OCI-LY3 (cell line): ENCODE data around the gene EP300.
"Not testable (repeated sequence)": the region's sequence is repeated elsewhere in the genome, so short reads cannot be mapped to it uniquely, and the experiment has no call there.

ENCODE experiments used
- H2AFZ ChIP-seq: fragments of 200-600, 300-600 bp; shearing (Covaris generic); 2 replicates; pipeline ENCODE4 v1.6.0; 2014; ENCODE audit warnings: antibody characterized with exemption, low read depth, low read length
- H3K27ac ChIP-seq: fragments of 200-600, 300-600 bp; sonication (generic); 2 replicates; pipeline ENCODE4 v1.5.1; 2014; ENCODE audit warnings: mild to moderate bottlenecking, low read length, moderate library complexity, mixed read lengths
- H3K27me3 ChIP-seq: fragments of 200-600, 300-600 bp; sonication (generic); 2 replicates; pipeline ENCODE4 v1.6.1; 2014; ENCODE audit warnings: low read depth, low read length, mixed read lengths
- H3K36me3 ChIP-seq: fragments of 200-600, 300-600 bp; sonication (generic); replicated peaks from 2 replicates; pipeline ENCODE3; 2014; ENCODE audit warnings: low read depth, low read length, mixed read lengths
- H3K4me1 ChIP-seq: fragments of 300-600, 200-600 bp; sonication (generic); 2 replicates; pipeline ENCODE4 v1.6.1; 2014; ENCODE audit warnings: low read length, mixed read lengths
- H3K4me2 ChIP-seq: fragments of 200-600, 300-600 bp; sonication (generic); 2 replicates; pipeline ENCODE4 v1.6.1; 2014; ENCODE audit warnings: low read length, mixed read lengths
- H3K4me3 ChIP-seq: fragments of 300-600, 200-600 bp; sonication (generic); 2 replicates; pipeline ENCODE4 v1.5.1; 2014; ENCODE audit warnings: antibody characterized with exemption, mild to moderate bottlenecking, low read length, moderate library complexity
- H3K79me2 ChIP-seq: fragments of 300-600, 200-600 bp; shearing (Covaris generic); 2 replicates; pipeline ENCODE4 v1.6.1; 2014; ENCODE audit warnings: mild to moderate bottlenecking, low read length, mixed read lengths
- H3K9ac ChIP-seq: fragments of 300-600, 200-600 bp; shearing (Covaris generic); 2 replicates; pipeline ENCODE4 v1.6.0; 2014; ENCODE audit warnings: mild to moderate bottlenecking, low read length, moderate library complexity
- H3K9me3 ChIP-seq: fragments of 200-600, 300-600 bp; shearing (Covaris generic); 2 replicates; pipeline ENCODE4 v1.6.1; 2014; ENCODE audit warnings: low read length, mixed read lengths; ENCODE audit not compliant: insufficient read depth
- H4K20me1 ChIP-seq: fragments of 200-600, 300-600 bp; sonication (generic); 2 replicates; pipeline ENCODE4 v1.6.1; 2016; ENCODE audit warnings: low read length, mixed read lengths; ENCODE audit not compliant: insufficient read depth
- CTCF ChIP-seq: fragments of 200-600, 300-600 bp; sonication (generic); IDR thresholded peaks from 2 replicates; pipeline ENCODE4 v1.5.1; 2014; ENCODE audit warnings: antibody characterized with exemption, low read length, low read depth
- EZH2phosphoT487 ChIP-seq: fragments of 200-600 bp; shearing (Covaris generic); IDR thresholded peaks from 2 replicates; pipeline ENCODE4 v1.6.1; 2018; ENCODE audit warnings: antibody characterized with exemption, mixed run types, low read depth

Gene EP300

DNA sequence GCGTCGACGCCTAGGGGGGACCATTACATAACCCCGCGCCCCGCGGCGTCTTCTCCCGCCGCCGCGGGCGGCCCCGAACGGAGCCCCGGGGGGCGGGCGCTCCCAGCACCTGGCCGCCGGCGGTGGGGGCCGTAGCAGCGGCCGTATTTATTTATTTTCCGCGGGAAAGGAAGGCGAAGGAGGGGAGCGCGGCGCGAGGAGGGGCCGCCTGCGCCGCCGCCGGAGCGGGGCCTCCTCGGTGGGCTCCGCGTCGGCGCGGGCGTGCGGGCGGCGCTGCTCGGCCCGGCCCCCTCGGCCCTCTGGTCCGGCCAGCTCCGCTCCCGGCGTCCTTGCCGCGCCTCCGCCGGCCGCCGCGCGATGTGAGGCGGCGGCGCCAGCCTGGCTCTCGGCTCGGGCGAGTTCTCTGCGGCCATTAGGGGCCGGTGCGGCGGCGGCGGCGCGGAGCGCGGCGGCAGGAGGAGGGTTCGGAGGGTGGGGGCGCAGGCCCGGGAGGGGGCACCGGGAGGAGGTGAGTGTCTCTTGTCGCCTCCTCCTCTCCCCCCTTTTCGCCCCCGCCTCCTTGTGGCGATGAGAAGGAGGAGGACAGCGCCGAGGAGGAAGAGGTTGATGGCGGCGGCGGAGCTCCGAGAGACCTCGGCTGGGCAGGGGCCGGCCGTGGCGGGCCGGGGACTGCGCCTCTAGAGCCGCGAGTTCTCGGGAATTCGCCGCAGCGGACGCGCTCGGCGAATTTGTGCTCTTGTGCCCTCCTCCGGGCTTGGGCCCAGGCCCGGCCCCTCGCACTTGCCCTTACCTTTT lies at the start of gene EP300:
Gene EP300 (plus strand): TSS at position 570 of the 795 bp plus-strand sequence. CDS start 413 bp downstream, outside the sequence.
- H3K36me3 ChIP-seq = peaks cover 19% of the 10 kb centered on the region
- H4K20me1 ChIP-seq = peaks cover 42% of the 10 kb centered on the region
- H2AFZ ChIP-seq = no peak within 1 kb of the TSS
- H3K79me2 ChIP-seq = peaks cover 55% of the 10 kb centered on the region
- peak within 1 kb of the TSS; percentile 91 for H3K4me2 ChIP-seq
- H3K27ac ChIP-seq = peak within 1 kb of the TSS; percentile 90
- TF ChIP-seq CTCF = 0 out of 2 replicates have a peak, but pooled peaks have one; percentile 4
- TF ChIP-seq EZH2phosphoT487 = no peak
- no peaks in the 10 kb centered on the region for H3K27me3 ChIP-seq
- H3K9me3 ChIP-seq = no peaks in the 10 kb centered on the region
- peak within 1 kb of the TSS; percentile 90 for H3K9ac ChIP-seq
- H3K4me1 ChIP-seq = peaks cover 28% of the 10 kb centered on the region
- peak within 1 kb of the TSS; percentile 80 for H3K4me3 ChIP-seq

DNA sequence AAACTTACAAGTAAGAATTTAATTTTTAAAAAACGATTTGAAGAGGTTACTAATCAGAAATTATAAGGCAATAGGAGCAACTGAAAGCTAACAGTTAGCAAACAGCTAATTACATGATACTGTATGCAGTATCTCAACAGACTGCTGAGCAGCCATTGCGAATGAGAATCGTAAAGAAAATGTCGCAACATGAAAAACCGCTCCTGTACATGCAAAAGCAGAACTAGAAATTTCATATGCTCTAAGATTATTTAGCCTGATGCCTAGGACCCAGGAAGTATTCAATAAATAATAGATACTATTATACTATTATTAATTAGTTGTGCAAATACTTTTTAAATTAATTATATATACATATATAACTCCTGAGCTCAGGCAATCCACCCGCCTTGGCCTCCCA lies 48.7 kb upstream of the EP300 start:
- peaks cover 3% of the 10 kb centered on the region for H3K27me3 ChIP-seq
- H4K20me1 ChIP-seq = no peaks in the 10 kb centered on the region
- H3K9ac ChIP-seq = no peak overlapping the region
- H3K4me2 ChIP-seq = no peak overlapping the region
- no peak overlapping the region for H2AFZ ChIP-seq
- no peaks in the 10 kb centered on the region for H3K9me3 ChIP-seq
- H3K4me3 ChIP-seq = no peak overlapping the region
- H3K79me2 ChIP-seq = no peaks in the 10 kb centered on the region
- H3K4me1 ChIP-seq = no peaks in the 10 kb centered on the region
- H3K27ac ChIP-seq = no peak overlapping the region
- no peaks in the 10 kb centered on the region for H3K36me3 ChIP-seq
- TF ChIP-seq CTCF (no peak), EZH2phosphoT487 (no peak)

DNA sequence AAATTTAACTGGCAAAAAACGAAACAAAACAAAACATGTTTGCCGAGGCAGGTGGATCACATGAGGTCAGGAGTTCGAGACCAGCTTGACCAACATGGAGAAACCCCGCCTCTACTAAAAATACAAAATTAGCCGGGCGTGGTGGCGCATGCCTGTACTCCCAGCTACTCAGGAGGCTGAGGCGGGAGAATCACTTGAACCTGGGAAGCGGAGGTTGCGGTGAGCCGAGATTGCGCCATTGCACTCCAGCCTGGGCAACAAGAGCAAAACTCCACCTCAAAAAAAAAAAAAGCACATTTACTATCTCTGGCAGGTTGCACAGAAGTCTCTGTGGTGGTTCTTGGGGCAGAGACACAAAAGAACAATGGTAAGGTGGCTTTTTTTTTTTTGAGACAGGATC lies 46.8 kb upstream of the EP300 start:
- H3K79me2 ChIP-seq, H3K36me3 ChIP-seq, H3K9me3 ChIP-seq: not testable (repeated sequence)

DNA sequence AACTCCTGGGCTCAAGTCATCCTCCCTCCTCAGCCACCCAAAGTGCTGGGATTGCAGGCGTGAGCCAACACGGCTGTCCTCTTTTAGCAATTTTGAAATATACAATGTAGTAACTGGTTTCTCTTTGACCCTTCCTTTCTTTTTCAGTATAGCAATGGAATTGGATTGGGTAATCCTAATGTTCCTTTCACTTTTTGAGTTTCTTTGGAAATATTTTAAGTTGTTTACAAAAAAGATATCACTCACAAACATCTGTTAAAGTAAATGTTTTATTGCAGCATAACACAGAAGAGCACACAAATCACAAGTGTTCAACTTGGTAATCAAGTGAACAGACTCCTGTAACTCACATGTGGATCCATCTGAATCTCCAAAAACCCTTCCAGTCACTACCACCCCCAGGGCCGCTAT lies 44.6 kb upstream of the EP300 start:
- H4K20me1 ChIP-seq = no peaks in the 10 kb centered on the region
- TF ChIP-seq EZH2phosphoT487 (no peak), CTCF (no peak)
- H3K4me2 ChIP-seq = no peak overlapping the region
- H3K4me3 ChIP-seq = no peak overlapping the region
- H3K9ac ChIP-seq = no peak overlapping the region
- H3K27ac ChIP-seq = no peak overlapping the region
- H3K36me3 ChIP-seq = no peaks in the 10 kb centered on the region
- no peaks in the 10 kb centered on the region for H3K9me3 ChIP-seq
- no peaks in the 10 kb centered on the region for H3K4me1 ChIP-seq
- H2AFZ ChIP-seq = no peak overlapping the region
- no peaks in the 10 kb centered on the region for H3K79me2 ChIP-seq
- H3K27me3 ChIP-seq = peaks cover 3% of the 10 kb centered on the region; the same call in 1 of the 2 replicates

More for the DNA sequence above, 46.8 kb upstream of the EP300 start:
- not testable (repeated sequence) for H3K4me2 ChIP-seq, H3K27me3 ChIP-seq, H4K20me1 ChIP-seq, H3K27ac ChIP-seq, H3K4me3 ChIP-seq, H2AFZ ChIP-seq, H3K4me1 ChIP-seq, H3K9ac ChIP-seq

- not testable (repeated sequence) for H2AFZ ChIP-seq, H3K4me2 ChIP-seq, H3K9ac ChIP-seq, H3K36me3 ChIP-seq, H3K27ac ChIP-seq, H3K27me3 ChIP-seq, H3K4me3 ChIP-seq, H3K4me1 ChIP-seq, H3K79me2 ChIP-seq, H3K9me3 ChIP-seq, H4K20me1 ChIP-seq
Measured at GRCh38 chr22:41048345-41048744, 44.0 kb upstream of the EP300 start.
